HG02623 (cell line): ENCODE data around the gene OR12D3.
"Not testable (repeated sequence)": the region's sequence is repeated elsewhere in the genome, so short reads cannot be mapped to it uniquely, and the experiment has no call there.

ENCODE experiments used
- ATAC-seq: cut with Tn5 transposase; IDR thresholded peaks from one replicate; pipeline ENCODE4 v1.9.1; 2021; ENCODE audit warnings: moderate library complexity; ENCODE audit not compliant: unreplicated experiment

The OR12D3 gene

GRCh38 chr6:29375191-29375590, at the start of gene OR12D3:
TSS of gene OR12D3 (minus strand) at chr6:29375291. CDS start at chr6:29375287, 4 bp downstream.
- no peak for ATAC-seq

GRCh38 chr6:29424575-29424974, 49.5 kb upstream of the OR12D3 start:
- no peak for ATAC-seq

GRCh38 chr6:29424168-29424567, 49.1 kb upstream of the OR12D3 start:
- ATAC-seq: no peak

- ATAC-seq: no peak
These were observed 44.4 kb upstream of the OR12D3 start for GRCh38 chr6:29419516-29419915.

GRCh38 chr6:29414588-29414987, 39.5 kb upstream of the OR12D3 start, which contains the start of gene OR12D1:
TSS of gene OR12D1 (plus strand) at chr6:29414928.
- no peak for ATAC-seq

- ATAC-seq: no peak
These were observed 28.7 kb upstream of the OR12D3 start for GRCh38 chr6:29403801-29404200.

- no peak for ATAC-seq
These were observed 24.4 kb upstream of the OR12D3 start for GRCh38 chr6:29399525-29399924.

- no peak for ATAC-seq
These were observed 20.2 kb upstream of the OR12D3 start, which contains the start of gene OR12D2 for GRCh38 chr6:29395331-29395730. TSS of gene OR12D2 (plus strand) at chr6:29395631. CDS start at chr6:29396700, 1,069 bp downstream.

GRCh38 chr6:29388533-29388932, 13.4 kb upstream of the OR12D3 start:
- ATAC-seq: no peak

GRCh38 chr6:29376003-29376402, 912 bp upstream of the OR12D3 start:
- ATAC-seq: no peak

GRCh38 chr6:29368765-29369164, 6.3 kb downstream of the OR12D3 start, which contains the start of gene OR5V1:
TSS of gene OR5V1 (minus strand) at chr6:29368865. CDS start at chr6:29356195, 12,670 bp downstream.
- ATAC-seq: no peak

- ATAC-seq: no peak
These were observed 19.5 kb downstream of the OR12D3 start for GRCh38 chr6:29355603-29356002.

- ATAC-seq: no peak
These were observed 20.1 kb downstream of the OR12D3 start for GRCh38 chr6:29354980-29355379.

- ATAC-seq: not testable (repeated sequence)
These were observed 25.7 kb downstream of the OR12D3 start for GRCh38 chr6:29349348-29349747.

GRCh38 chr6:29345380-29345779, 29.7 kb downstream of the OR12D3 start:
- ATAC-seq: no peak

- ATAC-seq: no peak
These were observed 38.8 kb downstream of the OR12D3 start for GRCh38 chr6:29336269-29336668.

- ATAC-seq: no peak
These were observed 42.4 kb downstream of the OR12D3 start for GRCh38 chr6:29332676-29333075.

GRCh38 chr6:29325777-29326176, 49.3 kb downstream of the OR12D3 start:
- ATAC-seq: no peak
